GM18858 (cell line): ENCODE measurements around the gene PKIG.
A peak's percentile ranks its signal among the peaks of the same experiment; 100 is the strongest.
"Not testable (repeated sequence)": the region's sequence is repeated elsewhere in the genome, so short reads cannot be mapped to it uniquely, and the experiment has no call there.

Experiments used
- ATAC-seq: cut with Tn5 transposase; IDR thresholded peaks from one replicate; pipeline ENCODE4 v1.9.1; 2021; ENCODE audit not compliant: unreplicated experiment

Gene PKIG

DNA sequence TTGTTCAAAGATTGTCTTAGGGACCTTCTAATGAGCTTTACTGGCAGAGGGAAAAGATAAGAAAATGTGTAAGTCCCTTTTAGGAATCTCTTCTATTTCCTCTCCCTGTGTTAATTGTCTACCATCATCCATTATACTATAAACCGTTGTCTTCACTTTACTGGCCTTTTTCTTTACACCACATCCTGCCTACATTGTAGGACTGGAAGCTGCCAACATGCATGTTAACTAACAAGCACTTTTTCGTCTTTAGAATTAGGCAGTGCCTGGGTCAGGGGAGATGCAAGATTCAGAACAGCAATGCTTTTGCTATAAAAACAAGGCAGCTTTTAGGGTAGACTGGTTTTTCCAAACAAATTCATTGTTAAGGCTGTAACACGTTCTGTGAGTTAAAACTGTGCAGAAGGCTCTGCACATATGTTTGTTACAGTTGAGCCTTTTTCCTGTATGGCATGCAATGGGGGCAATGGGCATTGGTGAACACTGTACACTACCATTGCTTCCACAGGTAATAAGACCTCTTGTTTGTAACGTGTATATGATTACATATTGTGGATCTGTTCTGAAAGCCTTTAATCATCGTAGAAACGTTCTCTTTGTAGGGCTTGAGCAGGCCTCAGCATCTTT lies 10.9 kb upstream of the PKIG start:
- ATAC-seq: no peak

DNA sequence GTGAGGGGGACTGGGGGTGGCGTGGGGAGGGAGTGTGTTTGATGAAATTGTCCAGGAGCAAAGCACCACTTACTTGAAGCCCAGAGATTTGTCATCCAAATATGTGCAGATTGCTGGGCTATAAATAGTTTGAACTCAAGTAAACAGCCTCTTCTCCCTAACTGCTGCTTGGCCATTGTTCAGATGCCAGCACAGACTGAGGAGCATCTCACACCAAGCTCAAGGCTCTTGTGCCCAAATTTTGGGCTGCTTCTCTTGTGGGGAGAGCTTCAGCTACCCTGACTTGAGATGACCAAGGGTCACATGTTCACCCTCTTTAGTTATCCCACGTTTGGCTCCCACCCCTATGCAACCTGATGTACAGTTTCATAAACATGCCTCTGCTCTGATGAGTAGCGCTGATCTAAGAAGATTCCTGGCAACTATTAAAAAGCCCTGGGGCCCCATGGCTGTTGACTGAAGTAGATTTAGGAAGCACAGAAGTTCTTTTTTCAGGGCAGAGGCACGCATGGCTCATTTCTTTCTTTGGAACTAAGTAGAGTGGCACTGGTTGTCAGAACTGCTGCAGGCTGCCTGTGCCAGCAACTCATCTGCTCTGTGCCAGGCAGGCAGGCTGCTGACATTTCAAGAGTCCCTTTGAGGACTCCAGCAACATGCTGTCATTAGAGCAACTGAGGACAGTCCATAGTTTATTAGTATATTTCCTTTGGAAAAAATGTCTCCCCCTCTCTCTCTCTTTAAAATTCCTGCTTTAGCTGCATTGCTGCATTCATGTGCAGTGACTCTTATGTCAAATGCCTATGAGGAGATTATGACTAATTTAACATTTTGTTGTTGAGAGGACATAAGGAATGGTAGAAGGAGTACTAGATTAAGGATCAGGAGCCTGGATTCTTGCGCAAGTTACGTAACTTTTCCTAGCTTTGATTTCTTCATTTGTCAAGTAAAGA lies 9.6 kb upstream of the PKIG start:
- no peak for ATAC-seq

DNA sequence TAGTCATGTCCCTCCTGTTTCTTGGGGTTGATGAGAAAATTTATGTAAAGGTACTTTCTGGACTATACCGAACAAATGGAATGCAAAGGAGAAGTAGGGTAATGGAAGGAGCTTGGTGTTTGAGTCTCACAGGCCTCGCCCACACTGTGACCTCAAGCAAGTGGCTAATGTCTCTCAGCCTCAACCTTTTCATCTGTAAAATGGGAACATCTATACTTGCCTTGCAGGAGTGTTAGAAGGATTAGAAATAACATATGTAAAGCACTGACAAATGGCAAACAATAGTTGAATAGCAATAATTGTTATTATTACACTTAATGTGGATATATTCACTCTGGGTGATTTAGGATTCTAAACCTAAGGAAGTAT lies 8.9 kb upstream of the PKIG start:
- ATAC-seq: no peak

DNA sequence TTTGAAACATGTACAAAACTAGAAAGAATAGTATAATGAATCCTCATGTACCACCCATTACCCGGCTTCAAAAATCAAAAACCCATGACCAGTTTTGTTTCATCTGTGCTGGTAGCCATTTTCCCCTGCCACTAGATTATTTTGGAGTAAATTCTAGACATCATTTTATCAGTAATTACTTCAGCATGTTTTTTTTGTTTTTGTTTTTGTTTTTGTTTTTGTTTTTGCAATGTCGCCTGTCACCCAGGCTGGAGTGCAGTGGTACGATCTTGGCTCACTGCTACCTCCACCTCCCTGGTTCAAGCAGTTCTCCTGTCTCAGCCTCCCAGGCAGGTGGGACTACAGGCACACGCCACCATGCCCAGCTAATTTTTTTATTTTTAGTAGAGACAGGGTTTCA lies 8.0 kb upstream of the PKIG start:
- no peak for ATAC-seq

DNA sequence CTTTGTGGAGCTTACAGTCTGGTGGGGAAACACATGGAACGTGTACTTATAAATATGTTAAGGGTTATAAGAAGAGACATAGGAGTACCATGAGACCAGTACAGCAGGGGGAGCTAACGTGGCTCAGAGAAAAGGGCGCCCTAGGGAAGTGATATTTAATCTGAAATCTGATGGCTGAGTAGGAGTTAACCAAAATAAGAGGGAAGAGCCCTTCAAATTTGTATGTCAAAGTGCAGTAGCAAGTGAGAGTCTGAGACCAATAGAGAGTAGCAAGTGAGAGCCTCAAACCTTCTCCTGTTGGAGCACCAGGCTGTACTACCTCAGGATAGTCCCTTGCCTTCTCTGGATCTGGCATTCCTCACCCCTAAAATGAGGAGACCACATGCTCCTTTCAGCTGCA lies 6.1 kb upstream of the PKIG start:
- ATAC-seq: no peak

DNA sequence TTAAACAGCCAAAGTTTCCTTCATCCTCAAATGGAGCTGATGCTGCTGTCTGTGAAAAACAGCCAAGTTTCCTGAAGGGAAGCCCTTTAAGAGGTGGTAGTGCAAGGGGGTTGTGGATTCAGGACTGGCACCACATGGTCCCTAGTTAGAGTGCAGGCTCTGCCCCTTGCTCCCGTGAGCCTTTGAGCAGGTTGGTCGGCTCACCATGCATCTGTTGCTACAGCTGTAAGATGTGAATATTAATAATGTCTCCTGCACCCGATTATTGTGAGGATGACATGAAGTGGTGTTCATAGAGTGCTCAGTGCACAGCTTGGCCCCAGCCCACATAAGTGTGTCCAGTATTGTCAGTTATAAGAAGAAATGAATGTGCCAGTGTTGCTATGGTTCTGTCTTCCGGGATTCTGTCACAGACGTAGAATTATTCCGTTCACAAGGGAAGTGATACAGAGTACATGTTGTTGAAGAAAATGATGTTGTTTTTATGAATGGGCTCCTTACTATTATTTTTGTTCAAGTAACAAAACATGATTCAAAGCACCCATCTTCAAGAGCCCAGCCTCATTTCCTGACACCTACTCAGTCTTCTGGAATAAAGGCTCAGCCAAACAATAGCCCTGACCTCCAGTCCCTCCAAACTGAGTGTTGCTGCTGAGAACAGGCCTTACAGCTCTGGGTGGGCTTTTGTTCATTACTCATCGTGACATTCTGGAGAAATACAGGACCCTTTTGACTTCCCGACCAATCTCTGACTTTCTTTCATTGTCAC lies 2.9 kb upstream of the PKIG start:
- no peak for ATAC-seq

DNA sequence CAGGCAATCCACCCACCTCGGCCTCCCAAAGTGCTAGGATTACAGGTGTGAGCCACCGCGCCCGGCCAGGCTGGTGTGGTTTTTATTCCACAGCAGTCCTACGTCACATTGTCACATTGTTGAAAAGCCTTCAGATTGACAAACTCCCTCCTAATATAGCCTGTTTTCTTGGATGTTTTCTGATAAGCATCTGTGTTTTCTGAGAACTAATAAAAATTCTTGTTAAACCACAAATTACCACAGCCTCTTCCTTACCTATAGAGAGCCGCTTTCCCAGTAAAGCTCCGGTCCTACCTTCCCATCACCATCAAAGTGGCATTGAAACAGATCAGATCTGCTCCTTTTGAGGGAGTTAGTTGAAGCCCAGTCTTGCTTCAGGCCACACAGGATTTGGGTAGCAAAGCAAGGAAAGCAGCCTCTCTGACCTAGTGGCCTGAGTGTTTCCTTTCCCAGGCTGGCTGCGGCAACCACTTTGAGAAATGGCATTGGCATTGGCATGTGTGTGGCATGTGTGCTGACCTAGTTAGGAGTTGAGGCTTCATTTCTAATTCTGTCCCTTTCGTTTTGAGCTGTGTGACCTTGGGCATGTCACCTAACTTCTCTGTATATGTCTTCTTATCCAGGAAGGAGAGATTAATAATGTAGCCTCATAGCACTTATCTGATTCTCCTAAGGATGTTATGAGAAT lies 1.7 kb upstream of the PKIG start:
- no peak for ATAC-seq

DNA sequence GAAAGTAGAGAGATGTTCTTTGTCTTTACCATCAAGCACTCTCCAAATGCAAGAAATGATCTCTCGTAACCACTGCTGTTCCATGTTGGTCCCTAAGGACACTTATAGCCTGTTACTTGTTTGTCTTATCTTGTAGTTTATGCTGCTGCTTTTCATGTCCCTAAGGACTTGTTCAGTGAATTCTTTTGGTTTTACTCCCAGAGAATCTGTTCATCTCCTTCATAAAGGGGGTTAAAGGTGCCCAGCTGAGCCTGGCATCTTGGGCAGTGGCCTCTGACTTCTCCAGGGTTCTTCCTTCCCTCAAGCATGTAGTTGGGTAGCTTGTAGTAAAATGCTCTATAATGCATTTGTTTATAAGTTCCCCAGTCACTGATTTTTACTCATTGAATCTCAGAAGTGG lies 864 bp upstream of the PKIG start:
- ATAC-seq: no peak

DNA sequence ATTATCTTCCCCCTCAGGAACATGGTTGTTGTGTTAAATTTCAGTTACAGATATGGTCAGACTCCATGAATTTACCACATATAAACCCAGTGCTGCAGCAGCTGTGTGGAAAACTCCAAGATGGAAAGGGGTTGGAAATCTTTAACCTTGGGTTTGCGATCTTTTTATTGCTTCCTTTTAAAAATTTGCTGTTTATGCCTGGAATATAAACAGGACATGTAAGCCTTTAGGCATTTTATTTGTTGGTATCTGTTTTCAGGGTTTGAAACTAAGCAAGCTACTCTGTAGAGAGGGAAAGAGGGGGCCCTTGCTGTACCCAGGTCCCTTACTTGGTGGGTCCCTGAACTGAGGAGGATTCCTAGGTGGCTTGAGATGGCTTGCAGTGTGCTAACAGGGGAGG lies 778 bp downstream of the PKIG start:
- no peak for ATAC-seq

DNA sequence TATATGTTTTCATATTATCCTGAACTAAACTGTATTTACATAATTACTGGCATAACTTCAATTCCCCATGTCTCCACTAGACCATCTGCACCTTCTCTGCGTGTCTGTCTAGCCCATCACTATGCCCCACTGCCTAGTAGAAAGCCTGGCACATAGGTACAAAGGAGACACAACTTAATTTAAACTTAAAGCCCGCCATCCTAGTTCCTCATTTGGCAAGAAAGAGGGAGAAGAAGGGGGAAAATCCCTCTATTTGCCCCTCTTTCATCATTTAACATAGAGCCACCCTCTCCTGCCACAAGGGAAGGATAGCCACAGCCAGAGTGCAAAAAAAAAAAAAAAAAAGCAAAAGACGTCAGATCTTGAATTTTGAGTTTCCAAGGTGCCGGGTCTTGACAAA lies 1.8 kb downstream of the PKIG start:
- no peak for ATAC-seq

DNA sequence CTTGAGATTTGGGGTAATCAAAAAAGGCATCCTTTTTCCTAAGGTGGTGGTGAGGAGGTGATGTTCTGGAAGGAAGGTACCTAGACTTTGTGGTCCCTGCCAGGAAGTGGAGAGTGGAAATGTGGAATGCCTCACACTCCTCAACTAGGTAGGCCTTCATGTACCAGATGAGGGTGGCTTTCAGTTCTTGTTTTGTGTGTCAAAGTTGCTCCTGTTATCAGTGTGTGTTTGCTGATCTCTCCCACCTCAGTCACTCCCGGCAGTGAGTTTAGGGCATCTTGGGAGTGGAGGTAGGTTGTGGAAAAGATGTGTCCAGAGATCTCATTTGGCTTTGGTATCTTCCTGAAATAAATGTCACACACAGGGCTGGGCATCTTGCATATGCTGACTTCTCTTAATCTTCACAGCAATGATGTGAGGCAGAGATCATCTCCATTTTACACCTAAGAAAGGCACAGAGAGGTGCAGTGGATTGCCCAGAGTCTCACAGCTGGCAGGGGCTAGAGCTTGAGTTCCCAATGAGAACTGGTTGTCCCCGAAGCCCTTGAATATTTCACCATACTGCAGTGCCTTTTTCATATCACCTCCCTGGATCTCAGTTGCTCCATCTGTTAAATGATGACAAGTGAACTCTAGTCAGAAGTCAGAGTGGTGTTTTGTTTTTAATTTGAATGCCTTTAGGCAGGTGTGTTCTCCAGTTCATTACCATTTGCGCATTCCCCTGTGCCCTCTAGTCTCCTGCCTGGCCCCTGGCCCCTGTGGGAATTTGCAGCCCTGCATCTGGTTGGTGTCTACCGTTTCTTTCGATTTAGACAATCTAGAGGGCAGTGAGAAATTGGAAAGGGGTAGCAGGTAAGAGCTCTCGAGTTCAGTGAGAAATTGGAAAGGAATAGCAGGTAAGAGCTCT lies 2.9 kb downstream of the PKIG start:
- no peak for ATAC-seq

DNA sequence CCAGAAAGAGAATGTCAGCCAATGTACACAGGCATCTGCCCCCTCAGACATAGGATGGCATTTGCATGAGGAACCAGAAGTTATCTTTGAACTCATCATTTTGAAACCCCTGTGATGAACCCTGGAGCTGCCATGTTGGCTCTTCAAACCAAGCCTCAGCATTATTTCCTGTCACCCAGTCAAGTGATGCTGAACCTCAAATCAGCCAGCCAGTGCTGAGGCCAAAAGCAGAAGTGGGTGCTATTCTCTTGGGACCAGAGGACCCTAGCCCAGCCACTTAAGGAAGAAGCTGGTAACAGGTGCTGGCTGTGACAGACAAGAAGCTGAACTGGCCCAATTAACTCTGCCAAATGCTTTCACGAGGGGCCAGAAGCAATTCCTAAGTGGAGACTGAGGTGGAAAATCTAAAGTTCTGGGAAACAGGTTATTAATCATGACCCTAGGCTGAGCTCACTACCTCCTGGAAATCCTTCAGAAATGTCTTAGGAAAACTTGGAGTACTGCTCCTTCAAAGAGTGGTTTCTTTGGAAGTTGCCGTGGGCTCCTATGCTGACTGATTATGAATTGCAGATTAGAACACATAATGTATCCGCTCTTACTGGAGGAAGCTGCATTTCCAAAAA lies 4.0 kb downstream of the PKIG start:
- peak; percentile 51 for ATAC-seq

DNA sequence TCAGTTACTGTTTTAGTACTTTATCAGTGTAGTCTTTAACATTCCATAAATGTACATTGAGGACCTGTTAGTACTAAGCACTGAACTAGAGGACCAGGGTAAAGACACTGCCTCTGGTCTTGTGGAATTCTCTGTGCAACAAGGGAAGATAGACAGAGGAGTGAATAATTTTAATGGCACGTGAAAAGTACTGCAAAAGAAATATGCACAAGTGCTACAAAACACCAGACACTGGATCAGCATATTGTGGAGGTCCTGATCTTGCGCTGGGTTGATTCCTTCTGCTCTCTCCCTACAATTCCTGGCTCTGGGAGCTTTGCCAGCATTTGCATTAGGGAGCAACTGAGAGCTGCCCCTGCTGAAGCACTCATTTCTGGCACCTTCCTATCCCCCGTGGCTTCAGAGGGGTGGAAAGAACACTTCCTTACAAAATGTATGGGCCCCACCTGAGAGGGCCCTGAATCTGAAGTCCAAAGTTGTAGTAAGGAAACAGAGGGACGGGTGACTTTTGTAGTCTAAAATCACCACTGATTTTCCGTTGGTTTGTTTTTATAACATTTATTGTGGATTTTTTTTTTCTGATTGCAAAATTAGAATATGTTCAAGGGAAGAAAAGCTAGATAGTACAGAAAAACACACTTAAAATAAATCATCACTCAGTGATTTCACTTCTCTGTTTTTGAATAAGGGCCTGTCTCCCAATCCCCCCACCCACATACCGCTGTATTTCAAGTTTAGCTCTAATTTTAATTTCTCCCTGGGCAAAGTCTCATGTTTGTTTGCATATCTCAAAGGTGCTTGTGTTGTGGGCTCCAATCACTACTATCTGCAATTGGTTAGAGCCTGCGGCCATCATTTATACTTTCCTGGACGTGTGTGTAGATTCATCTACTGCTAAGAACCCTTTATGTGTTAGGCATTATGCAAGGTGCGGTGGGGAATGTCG lies 4.9 kb downstream of the PKIG start:
- no peak for ATAC-seq

DNA sequence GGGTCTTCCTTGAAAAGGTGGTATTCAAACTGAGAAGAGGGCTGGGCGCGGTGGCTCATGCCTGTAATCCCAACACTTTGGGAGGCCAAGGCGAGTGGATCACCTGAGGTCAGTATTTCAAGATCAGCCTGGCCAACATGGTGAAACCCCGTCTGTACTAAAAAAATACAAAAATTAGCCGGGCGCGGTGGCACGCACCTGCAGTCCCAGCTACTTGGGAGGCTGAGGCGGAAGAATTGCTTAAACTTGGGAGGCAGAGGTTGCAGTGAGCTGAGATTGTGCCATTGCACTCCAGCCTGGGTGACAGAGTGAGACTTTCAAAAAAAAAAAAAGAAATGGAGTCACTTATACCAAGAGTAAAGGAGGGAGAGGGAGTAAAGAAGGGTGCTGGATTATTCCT lies 5.9 kb downstream of the PKIG start:
- ATAC-seq: not testable (repeated sequence)

DNA sequence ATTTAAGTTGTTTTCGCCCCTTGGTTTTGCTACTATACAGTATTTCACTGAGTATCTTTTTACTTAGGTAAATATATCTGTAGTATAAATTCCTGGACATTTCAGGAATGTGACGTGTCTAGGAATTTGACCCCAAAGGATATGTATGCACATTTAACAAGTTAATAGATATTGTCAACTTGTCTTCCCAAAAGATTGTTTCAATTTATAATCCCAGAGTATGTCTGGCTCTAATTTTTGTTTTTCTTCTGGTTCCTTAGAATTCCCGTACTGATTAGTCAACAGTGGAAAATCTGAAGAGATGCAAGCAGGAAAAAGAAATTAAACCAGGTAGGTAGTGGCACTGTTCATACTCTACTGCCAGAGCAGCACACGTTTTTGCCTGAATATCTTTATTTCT lies 7.2 kb downstream of the PKIG start:
- ATAC-seq: no peak

DNA sequence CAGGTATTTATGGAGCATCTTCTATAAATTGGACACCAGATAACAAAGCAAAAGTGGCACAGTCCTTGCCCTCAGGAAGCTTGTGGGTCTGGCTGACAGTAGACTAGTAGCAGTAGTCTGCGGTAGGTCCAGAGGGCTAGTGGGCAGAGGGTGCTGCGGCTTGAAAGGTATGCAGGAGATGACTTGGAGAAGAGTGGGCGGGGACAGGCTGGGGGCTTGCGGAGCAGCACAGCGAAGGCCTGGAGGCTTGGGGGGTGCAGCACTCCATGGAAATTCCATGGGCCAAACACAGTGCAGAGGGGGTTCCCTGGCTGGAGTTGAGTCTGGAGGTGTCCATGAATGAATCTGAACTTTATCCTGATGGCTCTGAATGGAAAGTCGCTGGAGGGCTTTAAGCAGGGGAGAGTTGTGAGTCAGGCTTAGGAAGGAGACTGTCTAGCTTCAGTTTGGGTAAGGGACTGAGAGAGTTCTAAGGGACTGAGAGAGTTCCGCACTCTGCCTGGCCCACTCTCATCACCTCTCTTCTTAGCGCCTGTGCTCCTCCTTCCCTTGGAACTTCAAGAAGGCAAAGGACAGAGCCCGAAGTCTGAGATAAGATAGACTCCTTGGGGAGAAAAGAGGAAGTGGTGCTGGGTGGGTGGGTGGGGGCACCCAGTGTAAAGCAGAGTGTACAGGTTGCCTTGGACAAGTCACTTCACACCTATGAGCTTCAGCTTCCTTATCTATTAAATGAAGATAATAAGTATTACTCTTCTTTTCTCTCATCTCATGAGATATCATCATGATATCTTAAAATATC lies 8.8 kb downstream of the PKIG start:
- ATAC-seq: no peak

DNA sequence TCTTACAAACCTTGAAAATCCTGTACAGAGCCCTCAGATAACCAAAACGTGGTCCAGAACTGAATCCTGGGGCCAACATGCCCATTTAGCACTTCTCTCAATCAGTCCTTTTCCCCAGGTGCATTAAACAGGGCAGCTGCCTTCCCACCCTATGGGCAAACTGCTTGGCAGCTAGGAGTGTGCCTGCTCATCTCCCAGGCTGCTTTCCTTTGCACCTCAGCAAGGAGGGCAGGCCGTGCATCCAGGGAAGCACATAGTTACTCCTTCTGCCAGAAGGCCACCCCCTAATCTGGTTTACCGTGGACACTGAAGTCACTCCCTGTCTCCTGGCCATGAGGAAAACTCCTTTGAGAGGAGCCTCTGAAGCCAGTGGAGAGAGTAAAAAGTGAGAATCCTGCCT lies 10.0 kb downstream of the PKIG start:
- ATAC-seq: no peak

DNA sequence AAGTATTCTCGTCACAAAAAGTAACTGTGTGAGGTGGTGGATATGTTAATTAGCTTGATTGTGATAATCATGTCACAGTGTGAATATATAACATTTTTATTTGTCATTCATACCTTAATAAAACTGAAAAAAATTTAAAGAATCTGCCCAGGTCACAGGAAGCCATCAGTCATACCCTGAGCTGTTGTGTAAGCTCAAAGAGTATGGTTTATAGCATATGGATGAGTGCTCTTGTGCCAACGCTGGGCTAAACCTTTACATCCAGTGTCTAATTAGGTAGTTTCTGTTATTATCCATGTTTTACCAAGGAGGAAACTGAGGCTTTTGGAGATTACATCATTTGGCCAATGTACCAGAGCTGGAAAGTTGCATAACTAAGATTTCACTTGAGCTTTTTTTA lies 11.4 kb downstream of the PKIG start:
- ATAC-seq: no peak
